GM21447 (cell line): ENCODE measurements around the gene NET1.
A peak's percentile ranks its signal among the peaks of the same experiment; 100 is the strongest.
"Not testable (repeated sequence)": the region's sequence is repeated elsewhere in the genome, so short reads cannot be mapped to it uniquely, and the experiment has no call there.

Experiments used
- ATAC-seq: cut with Tn5 transposase; IDR thresholded peaks from one replicate; pipeline ENCODE4 v1.9.1; 2021; ENCODE audit not compliant: unreplicated experiment

The NET1 gene, protein sequence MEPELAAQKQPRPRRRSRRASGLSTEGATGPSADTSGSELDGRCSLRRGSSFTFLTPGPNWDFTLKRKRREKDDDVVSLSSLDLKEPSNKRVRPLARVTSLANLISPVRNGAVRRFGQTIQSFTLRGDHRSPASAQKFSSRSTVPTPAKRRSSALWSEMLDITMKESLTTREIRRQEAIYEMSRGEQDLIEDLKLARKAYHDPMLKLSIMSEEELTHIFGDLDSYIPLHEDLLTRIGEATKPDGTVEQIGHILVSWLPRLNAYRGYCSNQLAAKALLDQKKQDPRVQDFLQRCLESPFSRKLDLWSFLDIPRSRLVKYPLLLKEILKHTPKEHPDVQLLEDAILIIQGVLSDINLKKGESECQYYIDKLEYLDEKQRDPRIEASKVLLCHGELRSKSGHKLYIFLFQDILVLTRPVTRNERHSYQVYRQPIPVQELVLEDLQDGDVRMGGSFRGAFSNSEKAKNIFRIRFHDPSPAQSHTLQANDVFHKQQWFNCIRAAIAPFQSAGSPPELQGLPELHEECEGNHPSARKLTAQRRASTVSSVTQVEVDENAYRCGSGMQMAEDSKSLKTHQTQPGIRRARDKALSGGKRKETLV

DNA sequence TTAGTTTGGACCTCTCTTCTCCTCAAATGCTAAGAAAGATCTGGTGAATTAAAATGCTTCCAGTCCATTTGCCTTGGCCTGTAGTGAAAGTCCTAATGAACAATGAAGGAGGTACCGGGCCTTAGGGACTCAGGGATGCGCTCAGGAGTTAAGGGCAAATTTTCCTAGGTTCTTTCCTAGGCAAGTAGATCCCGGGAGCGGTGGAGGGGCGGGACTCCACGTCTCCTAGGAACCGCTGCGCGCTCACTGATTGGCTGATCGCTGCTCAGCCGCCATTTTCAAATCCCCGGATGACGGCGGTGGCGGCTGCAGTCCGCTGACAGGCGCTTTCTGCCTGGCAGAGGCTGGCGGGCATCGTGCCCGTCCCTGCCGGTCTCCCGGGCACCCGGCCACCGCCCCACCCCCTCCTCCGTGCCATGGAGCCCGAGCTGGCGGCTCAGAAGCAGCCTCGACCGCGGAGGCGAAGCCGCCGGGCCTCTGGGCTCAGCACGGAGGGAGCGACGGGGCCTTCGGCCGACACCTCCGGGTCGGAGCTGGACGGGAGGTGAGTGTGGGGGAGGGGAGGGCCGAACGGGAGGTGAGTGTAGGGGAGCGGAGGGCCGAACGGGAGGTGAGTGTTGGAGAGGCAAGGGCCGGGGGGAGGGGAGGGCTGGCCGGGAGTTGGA is at the start of gene NET1:
TSS of gene NET1 (plus strand) at position 281 of the 665 bp plus-strand sequence. CDS start at position 417, 136 bp downstream.
- ATAC-seq = peak; percentile 98

DNA sequence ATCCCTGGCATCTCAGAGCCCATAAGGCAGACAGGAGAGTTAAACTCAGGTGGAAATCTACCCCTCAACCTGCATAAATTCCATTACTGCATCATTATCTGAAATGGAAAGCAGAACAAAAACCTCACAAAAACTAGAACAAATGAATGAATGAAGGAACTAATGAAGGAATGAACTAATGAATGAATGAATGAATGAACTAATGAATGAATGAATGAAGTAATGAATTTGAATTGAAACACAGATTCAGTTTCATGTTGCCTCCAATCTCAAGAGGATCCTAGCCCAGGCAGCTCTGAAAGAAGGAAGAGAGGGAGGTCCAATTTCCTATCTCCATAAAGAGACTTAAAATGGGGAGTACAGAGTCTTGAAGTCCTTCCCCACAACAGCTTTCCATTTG is 49.5 kb upstream of the NET1 start:
- no peak for ATAC-seq

DNA sequence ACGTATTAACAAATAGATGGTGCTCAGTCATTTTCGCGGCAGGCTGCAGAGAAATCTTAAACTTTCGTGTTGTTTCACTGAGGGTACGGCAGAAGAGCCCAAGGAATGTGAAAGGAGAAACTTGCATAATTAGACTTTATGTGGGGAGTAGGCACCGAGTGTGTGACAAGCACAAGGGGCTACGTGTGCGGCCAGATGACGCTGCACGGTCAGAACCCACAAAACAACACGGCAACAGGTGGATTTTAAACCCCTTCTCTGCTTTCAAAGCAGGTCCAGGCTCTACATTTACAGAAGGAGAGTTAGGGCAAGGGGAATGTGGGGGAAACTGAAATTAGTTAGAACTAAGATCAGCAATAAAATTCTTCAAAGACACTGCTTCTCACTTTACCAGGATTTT is 48.0 kb upstream of the NET1 start:
- ATAC-seq = no peak

DNA sequence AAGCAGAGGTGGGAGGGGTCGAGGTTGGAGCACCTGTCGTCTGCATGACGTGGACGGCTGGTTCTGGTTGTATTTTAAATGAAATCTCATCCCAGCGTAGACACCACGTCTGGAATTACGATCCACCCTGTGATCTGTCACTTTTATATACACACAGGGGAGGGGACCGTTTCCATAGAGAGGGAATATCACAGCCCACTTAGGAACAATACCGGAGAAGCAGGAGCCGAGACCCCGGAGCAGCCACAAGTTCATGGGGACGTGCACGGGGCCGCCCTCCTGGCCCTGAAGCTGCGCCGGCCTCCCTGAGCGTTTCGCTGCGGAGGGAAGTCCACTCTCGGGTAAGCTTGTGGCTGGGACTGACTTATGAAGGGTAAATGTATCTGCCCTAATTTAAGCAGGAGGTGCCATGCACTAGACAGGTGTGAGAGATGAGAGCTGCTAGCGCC is 47.4 kb upstream of the NET1 start, which contains the start of gene UCN3:
TSS of gene UCN3 (plus strand) at position 77 of the 449 bp plus-strand sequence. CDS start 8,755 bp downstream, outside the sequence.
- no peak for ATAC-seq

DNA sequence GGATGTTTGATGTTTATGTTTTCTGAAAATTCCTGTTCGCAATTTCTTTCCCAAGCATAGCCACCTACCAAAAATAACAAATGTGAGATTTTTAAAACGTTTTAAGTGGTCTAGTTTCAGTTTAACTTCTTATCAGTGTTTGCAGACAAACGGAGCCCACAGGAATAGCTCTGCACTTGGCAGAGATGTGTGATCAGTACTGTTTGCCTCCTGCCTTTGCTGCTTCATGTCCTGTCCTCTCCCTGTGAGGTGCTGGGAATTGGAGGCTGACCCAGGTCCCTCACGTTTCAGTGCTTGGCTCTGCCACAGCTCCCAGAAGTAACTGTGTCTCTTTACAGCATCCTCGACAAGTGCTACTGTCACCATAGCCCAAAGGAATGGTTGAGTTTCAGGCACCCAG is 46.4 kb upstream of the NET1 start:
- ATAC-seq = no peak

DNA sequence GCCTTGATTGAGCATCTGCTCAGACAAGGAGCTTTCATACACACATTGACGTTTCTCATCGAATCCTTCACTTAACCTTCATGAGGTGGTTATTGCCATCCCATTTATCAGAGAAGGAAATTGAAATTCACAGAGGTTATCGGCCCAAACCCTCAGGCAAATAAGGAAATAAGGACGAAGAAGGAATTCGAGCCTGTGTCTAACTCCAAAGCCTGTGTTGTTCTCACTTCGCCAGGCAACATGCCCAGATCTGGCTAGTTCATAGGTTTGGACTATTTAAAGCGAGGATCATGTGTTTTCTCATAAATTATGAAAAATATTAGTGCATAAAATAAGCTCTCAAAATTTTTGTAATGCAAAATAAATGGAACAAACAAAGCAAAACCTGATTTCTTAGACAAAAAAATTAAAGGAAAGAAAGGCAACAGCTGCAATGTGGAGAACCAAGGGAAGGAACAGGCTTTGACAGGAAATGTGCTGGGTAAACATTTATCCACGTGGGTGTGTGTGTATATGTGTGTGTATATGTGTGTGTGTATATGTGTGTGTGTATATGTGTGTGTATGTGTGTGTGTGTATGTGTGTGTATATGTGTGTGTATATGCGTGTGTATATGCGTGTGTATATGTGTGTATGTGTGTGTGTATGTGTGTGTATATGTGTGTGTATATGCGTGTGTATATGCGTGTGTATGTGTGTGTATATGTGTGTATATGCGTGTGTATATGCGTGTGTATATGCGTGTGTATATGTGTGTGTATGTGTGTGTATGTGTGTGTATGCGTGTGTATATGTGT is 42.8 kb upstream of the NET1 start:
- no peak for ATAC-seq

DNA sequence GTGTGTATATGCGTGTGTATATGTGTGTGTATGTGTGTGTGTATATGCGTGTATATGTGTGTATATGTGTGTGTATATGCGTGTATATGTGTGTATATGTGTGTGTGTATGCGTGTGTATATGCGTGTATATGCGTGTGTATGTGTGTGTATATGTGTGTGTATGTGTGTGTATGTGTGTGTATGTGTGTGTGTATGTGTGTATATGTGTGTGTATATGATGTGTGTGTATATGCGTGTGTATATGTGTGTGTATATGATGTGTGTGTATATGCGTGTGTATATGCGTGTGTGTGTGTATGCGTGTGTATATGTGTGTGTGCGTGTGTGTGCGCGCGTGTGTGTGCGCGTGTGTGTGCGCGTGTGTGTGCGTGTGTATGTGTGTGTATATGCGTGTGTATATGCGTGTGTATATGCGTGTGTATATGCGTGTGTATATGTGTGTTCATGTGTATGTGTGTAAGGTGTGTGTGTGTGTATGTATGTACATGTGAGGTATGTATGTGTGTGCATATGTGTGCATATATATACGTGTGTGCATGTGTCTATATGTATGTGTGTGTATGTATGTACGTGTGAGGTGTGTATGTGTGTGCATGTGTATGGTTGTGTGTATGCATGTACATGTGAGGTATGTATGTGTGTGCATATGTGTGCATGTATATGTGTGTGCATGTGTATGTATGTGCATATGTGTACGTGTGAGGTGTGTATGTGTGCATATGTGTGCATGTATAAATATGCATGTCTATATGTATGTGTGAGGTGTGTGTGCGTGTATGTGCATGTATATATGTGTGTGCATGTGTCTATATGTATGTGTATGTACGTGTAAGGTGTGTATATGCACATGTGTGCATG is 41.6 kb upstream of the NET1 start:
- no peak for ATAC-seq

DNA sequence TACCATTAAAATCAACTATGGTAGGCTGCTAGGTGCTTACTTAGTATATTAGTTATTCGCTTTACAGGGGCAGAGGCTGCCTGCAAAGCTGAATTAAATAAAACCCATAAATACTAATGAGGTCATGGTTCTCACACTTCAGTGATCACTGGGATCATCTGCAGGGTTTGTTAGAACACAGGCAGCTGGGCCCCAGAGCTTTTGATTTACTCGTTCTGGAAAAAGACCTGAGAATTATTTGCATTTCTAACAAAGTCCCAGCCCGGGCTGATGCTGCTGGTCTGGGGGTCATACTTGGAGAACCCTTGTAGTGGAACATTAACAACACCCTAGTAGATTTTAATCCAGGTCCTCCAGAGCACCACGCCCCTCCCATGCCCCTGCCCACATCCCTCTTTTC is 39.0 kb upstream of the NET1 start:
- no peak for ATAC-seq

DNA sequence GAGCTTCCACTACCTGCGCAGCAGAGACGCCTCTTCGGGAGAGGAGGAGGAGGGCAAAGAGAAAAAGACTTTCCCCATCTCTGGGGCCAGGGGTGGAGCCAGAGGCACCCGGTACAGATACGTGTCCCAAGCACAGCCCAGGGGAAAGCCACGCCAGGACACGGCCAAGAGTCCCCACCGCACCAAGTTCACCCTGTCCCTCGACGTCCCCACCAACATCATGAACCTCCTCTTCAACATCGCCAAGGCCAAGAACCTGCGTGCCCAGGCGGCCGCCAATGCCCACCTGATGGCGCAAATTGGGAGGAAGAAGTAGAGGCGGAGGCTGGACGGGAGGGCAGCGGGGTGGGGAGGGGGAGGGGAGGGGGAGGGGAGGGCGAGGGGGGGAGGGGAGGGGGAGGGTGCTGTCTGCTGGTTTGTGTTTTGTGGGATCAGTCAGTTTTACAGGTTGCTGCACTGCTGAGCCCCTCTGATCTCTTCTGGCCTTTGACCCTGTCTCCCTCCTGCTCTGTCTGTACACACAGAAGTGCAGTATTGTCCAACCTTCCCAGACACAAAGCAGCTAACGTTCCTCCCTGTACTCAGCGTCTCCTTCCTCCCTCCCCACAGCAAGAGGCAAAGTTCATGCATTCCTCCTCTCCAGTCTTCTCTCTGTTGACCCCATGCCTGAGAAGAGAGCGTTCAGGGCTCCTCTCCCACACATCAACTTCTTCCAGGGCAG is 38.3 kb upstream of the NET1 start:
- ATAC-seq = no peak

DNA sequence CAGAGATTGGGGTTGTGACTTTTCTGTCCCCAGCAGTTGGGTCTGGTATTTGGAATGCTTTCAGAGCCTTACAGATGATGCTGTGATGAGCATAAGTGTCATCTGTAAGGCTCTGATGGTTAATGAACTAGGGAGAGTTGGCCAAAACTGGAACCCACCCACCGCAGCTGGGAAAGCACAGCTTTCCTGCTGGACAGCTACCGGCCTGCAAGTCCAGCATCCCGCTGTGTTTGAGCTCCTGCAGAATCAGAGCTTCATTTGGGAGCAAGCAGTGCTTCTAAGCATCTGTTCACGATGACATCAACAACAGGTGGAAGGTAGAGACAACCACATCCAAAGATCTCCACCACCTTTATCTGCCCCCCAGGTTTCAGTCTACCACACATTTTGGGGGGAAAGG is 35.9 kb upstream of the NET1 start:
- no peak for ATAC-seq

DNA sequence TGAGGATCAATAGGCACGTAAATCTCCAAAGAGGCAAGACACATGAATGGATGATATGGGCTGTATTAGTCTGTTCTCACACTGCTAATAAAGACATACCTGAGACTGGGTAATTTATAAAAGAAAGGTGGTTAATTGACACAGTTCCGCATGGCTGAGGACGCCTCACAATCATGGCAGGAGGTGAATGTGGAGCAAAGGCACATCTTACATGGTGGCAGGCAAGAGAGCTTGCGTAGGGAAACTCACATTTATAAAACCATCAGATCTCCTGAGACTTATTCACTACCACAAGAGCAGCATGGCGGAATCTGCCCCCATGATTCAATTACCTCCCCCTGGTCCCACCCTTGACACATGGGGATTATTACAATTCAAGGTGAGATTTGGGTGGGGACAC is 33.2 kb upstream of the NET1 start:
- not testable (repeated sequence) for ATAC-seq

DNA sequence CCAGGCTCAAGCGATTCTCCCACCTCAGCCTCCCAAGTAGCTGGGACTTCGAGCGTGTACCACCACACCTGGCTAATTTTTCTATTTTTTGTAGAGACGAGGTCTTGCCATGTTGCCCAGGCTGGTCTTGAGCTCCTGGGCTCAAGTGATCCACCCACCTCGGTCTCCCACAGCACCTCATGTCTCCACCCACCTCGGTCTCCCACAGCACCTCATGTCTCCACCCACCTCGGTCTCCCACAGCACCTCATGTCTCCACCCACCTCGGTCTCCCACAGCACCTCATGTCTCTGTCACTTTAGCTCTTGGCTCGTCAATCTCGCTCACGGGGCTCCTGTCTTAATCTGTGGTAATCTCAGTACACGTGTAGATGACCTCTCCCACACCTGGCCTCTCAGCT is 32.0 kb upstream of the NET1 start:
- ATAC-seq = not testable (repeated sequence)

DNA sequence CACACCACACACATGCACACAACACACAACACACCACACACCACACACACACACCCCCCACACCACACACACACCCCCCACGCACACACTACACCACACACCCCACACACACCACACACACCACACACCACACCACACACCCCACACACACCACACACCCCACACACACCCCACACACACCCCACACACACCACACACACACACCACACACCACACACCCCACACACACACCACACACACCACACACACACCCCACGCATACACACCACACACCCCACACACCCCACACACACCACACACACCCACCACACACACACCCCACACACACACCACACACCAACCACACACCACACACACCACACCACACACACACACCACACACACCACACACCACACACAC is 31.2 kb upstream of the NET1 start:
- no peak for ATAC-seq

DNA sequence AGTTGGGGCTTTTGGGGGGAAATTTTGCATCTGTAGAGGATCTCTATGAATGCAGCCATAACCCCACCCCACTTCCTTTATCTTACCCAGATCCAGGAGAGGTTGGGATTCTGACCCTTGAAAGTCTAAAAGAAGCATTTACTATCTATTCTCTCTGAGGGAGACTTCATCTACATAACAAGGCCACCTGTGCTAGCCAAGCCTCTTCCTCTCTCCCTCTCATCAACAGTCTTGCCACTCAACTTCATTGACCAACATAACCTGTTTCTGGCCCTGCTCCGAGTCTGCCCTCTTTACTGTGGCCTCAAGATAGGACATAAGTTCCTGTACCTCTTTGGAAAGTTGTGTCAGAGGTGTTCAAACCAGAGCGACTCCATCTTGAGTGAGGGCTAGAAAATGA is 27.1 kb upstream of the NET1 start:
- no peak for ATAC-seq

DNA sequence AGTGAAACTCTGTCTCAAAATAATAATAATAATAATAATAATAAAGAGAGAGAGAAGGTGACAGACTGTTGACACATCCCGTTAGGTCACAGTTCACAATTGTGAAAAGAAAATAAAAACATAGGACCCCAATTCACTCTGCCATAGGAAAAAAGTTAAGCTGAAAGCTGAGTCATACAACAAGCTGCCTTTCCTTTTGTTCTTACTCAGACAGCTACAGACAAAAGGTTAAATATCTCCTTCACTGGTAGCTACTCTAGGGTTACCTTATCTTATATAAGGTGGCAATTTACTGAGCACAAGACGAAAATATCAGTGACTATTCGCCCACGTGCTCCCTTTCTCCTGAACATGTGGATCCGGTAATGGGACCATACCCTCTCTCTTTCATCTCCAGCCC is 25.2 kb upstream of the NET1 start:
- ATAC-seq = no peak

DNA sequence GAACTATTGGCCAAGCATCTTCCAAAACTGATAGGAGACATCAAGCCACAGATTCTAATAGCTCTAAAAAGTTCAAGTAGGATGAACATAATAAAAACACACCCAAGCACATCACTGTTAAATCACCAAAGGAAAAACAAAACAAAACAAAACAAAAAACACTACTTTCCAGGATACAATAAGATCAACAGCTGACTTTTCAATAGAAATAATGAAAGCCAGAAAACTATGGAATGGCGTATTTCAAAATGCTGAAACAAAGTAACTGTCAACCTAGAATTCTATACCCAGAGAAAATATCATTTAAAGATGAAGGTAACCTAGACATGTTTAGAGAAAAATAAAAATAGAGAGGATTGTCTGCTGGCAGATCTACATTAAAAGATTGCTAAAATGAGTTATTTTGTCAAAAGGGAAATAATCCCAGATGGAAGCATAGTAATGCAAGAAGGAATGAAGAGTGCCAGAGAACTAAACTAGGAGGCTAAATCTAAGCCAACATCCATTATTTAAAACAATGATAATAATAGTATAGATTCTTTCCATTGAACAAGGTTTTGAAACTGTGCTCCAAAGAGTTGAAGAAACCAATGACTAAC is 21.7 kb upstream of the NET1 start:
- ATAC-seq = no peak

DNA sequence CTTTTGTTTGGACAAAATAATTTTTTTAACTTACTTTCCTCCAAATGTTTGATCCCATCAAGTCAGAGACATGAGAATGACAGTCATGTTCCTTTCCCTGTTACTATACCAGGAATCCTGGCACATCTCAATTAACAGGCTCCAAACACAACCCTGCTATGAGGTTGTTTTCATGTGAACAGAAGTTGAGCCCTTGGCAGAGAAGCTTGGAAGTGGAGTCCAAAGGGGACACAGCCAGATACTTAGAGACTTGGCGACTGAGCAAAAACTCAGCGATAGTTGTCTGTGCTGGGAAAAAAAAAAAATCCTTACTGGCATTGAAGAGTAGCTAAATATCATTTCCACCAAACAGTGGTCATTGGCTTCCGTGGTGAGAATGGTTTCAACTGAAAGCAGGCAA is 20.6 kb upstream of the NET1 start:
- no peak for ATAC-seq

DNA sequence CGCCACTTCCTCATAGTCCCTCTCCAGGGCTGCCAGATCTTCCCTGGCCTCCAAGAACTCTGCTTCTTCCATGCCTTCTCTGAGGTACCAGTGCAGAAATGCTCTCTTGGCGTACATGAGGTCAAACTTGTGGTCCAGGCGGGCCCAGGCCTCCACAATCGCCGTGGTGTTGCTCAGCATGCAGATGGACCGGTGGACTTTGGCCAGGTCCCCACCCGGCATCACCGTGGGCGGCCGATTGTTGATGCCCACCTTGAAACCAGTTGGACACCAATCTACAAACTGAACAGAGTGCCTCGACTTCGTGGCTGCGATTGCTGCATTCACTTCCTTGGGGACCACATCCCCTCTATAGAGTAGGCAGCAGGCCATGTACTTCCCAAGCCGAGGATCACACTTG is 18.8 kb upstream of the NET1 start:
- no peak for ATAC-seq

DNA sequence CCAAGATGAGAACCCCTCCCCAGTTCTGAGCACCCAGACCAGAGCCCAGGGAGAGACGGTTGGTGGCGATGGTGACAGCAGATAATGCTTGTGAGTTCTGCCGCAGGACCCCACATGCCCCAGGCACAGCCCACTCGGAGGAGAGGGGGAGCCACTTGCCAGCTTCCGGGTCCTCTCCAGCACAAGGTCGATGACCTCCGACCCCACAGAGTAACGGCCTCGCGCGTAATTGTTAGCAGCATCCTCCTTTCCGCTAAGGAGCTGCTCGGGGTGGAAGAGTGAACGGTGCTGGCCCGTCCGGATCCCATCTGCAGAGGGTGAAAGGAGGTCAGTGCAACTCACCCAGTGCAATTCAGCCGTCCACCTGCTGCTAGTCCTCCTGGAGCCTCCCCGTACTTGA is 17.2 kb upstream of the NET1 start:
- no peak for ATAC-seq
